ENCODE data around the gene ZCCHC24.

Gene ZCCHC24

DNA sequence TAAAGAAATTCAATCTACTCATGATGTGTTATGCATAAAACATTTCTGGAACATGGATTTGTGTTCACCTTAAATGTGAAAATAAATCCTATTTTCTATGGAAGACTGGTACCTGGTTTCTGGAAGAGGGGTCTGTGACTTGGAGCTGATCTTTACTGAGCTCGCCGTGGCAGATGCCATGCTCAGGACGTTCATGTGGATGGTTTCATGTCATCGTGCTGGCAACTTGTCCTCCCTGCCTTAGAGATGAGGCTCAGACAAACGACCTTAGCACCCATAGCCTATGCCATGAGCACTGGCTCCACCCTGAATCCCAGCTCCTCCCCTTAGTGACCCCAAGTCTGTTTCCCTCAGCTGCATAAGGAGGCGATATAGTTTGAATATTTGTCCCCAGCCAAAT is 90.8 kb downstream of the ZCCHC24 start:
- no peak overlapping the region for H3K23ac ChIP-seq (ENCODE audit: low read length)
- no peak overlapping the region for H3K27ac ChIP-seq (ENCODE audit: low read depth, low read length)
- H4K8ac ChIP-seq (ENCODE audit: low read depth, low read length), result no peak overlapping the region
- H3K36me3 ChIP-seq (ENCODE audit: control insufficient read depth in 1 of 2, insufficient read depth in 2 of 2, low read length in 2 of 2), result peaks cover 42 to 49% of the 10 kb centered on the region in 2 experiments
- no peak overlapping the region for H4K12ac ChIP-seq (ENCODE audit: low read depth, low read length)
- H3K4ac ChIP-seq (ENCODE audit: low read depth, low read length), result no peak overlapping the region
- no peak overlapping the region for H3K4me2 ChIP-seq (ENCODE audit: low read length)
- H3K14ac ChIP-seq (ENCODE audit: low read length), result no peak overlapping the region
- no peak overlapping the region for H2AK5ac ChIP-seq (ENCODE audit: low read length)
- no peak overlapping the region for H4K91ac ChIP-seq (ENCODE audit: low read depth, low read length)
- H3K27me3 ChIP-seq (ENCODE audit: insufficient read depth, low read length), result no peaks in the 10 kb centered on the region
- H3K18ac ChIP-seq (ENCODE audit: low read length), result no peak overlapping the region
- no peaks in the 10 kb centered on the region for H3K79me1 ChIP-seq (ENCODE audit: low read length)
- H3K9ac ChIP-seq (ENCODE audit: low read length), result no peak overlapping the region
- no peak overlapping the region for H2BK5ac ChIP-seq (ENCODE audit: low read depth, low read length, poor library complexity)
- WGBS (ENCODE audit: extremely low coverage, insufficient coverage, insufficient read length), result no CpG with 5 or more reads among the region's 6 CpGs
- H3K4me1 ChIP-seq (ENCODE audit: control insufficient read depth in 1 of 2, insufficient read depth in 2 of 2, low read length in 2 of 2), result no peaks in the 10 kb centered on the region
- no peak for DNase-seq
- no peak overlapping the region for H2BK12ac ChIP-seq (ENCODE audit: low read length)
- H3K79me2 ChIP-seq (ENCODE audit: control insufficient read depth, insufficient read depth, low read length, poor library complexity), result no peaks in the 10 kb centered on the region
- H3K9me3 ChIP-seq (ENCODE audit: insufficient read depth, low read depth, low read length), result peaks cover 3% of the 10 kb centered on the region
- no peak overlapping the region for H2AFZ ChIP-seq (ENCODE audit: insufficient read depth, low read length, poor library complexity)
- no peak overlapping the region for H2BK120ac ChIP-seq (ENCODE audit: insufficient read depth, low read length, poor library complexity)
- H3K4me3 ChIP-seq (ENCODE audit: low read depth, low read length), result no peak overlapping the region

DNA sequence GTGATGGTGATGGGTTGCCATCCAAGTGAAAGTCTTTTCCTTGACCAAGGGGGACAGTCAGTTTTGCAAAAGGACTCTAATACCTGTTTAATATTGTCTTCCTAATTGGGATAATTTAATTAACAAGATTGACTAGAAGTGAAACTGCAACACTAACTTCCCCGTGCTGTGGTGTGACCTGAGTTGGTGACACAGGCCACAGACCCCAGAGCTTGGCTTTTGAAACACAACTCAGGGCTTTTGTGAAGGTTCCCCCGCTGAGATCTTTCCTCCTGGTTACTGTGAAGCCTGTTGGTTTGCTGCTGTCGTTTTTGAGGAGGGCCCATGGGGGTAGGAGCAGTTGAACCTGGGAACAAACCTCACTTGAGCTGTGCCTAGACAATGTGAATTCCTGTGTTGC is 91.3 kb downstream of the ZCCHC24 start:
- WGBS (ENCODE audit: extremely low coverage, insufficient coverage, insufficient read length), result no CpG with 5 or more reads among the region's 3 CpGs
- H2AFZ ChIP-seq (ENCODE audit: insufficient read depth, low read length, poor library complexity), result no peak overlapping the region
- no peak overlapping the region for H2BK5ac ChIP-seq (ENCODE audit: low read depth, low read length, poor library complexity)
- H3K4ac ChIP-seq (ENCODE audit: low read depth, low read length), result no peak overlapping the region
- H2BK12ac ChIP-seq (ENCODE audit: low read length), result no peak overlapping the region
- no peak overlapping the region for H3K18ac ChIP-seq (ENCODE audit: low read length)
- no peaks in the 10 kb centered on the region for H3K27me3 ChIP-seq (ENCODE audit: insufficient read depth, low read length)
- H3K14ac ChIP-seq (ENCODE audit: low read length), result no peak overlapping the region
- no peak overlapping the region for H4K91ac ChIP-seq (ENCODE audit: low read depth, low read length)
- no peak overlapping the region for H3K23ac ChIP-seq (ENCODE audit: low read length)
- peaks cover 45 to 54% of the 10 kb centered on the region in 2 experiments for H3K36me3 ChIP-seq (ENCODE audit: control insufficient read depth in 1 of 2, insufficient read depth in 2 of 2, low read length in 2 of 2)
- no peak for DNase-seq
- no peak overlapping the region for H3K4me2 ChIP-seq (ENCODE audit: low read length)
- no peak overlapping the region for H3K27ac ChIP-seq (ENCODE audit: low read depth, low read length)
- no peak overlapping the region for H2AK5ac ChIP-seq (ENCODE audit: low read length)
- no peak overlapping the region for H2BK120ac ChIP-seq (ENCODE audit: insufficient read depth, low read length, poor library complexity)
- H3K9ac ChIP-seq (ENCODE audit: low read length), result no peak overlapping the region
- no peak overlapping the region for H3K4me3 ChIP-seq (ENCODE audit: low read depth, low read length)
- H3K4me1 ChIP-seq (ENCODE audit: control insufficient read depth in 1 of 2, insufficient read depth in 2 of 2, low read length in 2 of 2), result no peaks in the 10 kb centered on the region
- H3K79me2 ChIP-seq (ENCODE audit: control insufficient read depth, insufficient read depth, low read length, poor library complexity), result no peaks in the 10 kb centered on the region
- H4K12ac ChIP-seq (ENCODE audit: low read depth, low read length), result no peak overlapping the region
- no peak overlapping the region for H4K8ac ChIP-seq (ENCODE audit: low read depth, low read length)
- H3K79me1 ChIP-seq (ENCODE audit: low read length), result no peaks in the 10 kb centered on the region
- H3K9me3 ChIP-seq (ENCODE audit: insufficient read depth, low read depth, low read length), result peaks cover 3% of the 10 kb centered on the region

DNA sequence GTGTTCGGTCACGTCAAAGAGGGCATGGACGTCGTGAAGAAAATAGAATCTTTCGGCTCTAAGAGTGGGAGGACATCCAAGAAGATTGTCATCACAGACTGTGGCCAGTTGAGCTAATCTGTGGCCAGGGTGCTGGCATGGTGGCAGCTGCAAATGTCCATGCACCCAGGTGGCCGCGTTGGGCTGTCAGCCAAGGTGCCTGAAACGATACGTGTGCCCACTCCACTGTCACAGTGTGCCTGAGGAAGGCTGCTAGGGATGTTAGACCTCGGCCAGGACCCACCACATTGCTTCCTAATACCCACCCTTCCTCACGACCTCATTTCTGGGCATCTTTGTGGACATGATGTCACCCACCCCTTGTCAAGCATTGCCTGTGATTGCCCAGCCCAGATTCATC is 91.7 kb downstream of the ZCCHC24 start:
- no peak overlapping the region for H3K4me3 ChIP-seq (ENCODE audit: low read depth, low read length)

DNA sequence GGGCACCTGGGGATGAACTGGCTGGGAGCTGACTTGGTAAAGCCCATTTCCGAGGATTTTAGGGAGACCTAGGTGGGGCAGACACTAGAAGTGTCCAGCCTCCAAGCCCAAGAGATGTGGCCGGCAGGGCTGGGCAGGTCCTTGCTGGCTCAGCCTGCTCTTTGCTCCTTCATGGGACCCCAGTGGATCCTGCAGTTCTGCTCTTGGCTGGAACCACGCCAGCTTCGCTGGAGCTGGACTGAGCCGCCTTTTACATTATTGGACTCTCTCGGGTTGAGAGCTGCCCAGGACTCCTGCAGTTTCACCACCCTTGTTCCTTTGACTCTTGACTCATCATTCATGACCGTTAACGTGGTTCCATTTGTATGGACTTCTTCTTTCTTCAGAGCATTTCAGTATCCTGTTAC is 92.4 kb downstream of the ZCCHC24 start:
- Histone ChIP-seq H3K4me1 (ENCODE audit: control insufficient read depth in 1 of 2, insufficient read depth in 2 of 2, low read length in 2 of 2) (peaks cover 2 to 6% of the 10 kb centered on the region in 2 experiments), H3K18ac (ENCODE audit: low read length) (no peak overlapping the region), H3K4ac (ENCODE audit: low read depth, low read length) (no peak overlapping the region), H2BK120ac (ENCODE audit: insufficient read depth, low read length, poor library complexity) (no peak overlapping the region), H4K8ac (ENCODE audit: low read depth, low read length) (no peak overlapping the region), H3K79me2 (ENCODE audit: control insufficient read depth, insufficient read depth, low read length, poor library complexity) (peaks cover 2% of the 10 kb centered on the region), H2BK5ac (ENCODE audit: low read depth, low read length, poor library complexity) (no peak overlapping the region), H3K79me1 (ENCODE audit: low read length) (no peaks in the 10 kb centered on the region), H3K14ac (ENCODE audit: low read length) (no peak overlapping the region), H2AK5ac (ENCODE audit: low read length) (no peak overlapping the region), H3K4me2 (ENCODE audit: low read length) (no peak overlapping the region), H3K9me3 (ENCODE audit: insufficient read depth, low read depth, low read length) (peaks cover 3% of the 10 kb centered on the region), H4K12ac (ENCODE audit: low read depth, low read length) (no peak overlapping the region), H3K4me3 (ENCODE audit: low read depth, low read length) (no peak overlapping the region), H4K91ac (ENCODE audit: low read depth, low read length) (no peak overlapping the region), H2AFZ (ENCODE audit: insufficient read depth, low read length, poor library complexity) (no peak overlapping the region), H3K27ac (ENCODE audit: low read depth, low read length) (no peak overlapping the region), H3K27me3 (ENCODE audit: insufficient read depth, low read length) (no peaks in the 10 kb centered on the region), H3K23ac (ENCODE audit: low read length) (no peak overlapping the region), H2BK12ac (ENCODE audit: low read length) (no peak overlapping the region), H3K36me3 (ENCODE audit: control insufficient read depth in 1 of 2, insufficient read depth in 2 of 2, low read length in 2 of 2) (peaks cover 45 to 58% of the 10 kb centered on the region in 2 experiments), H3K9ac (ENCODE audit: low read length) (no peak overlapping the region)
- no CpG with 5 or more reads among the region's 8 CpGs for whole genome bisulfite sequencing (ENCODE audit: extremely low coverage, insufficient coverage, insufficient read length)
- DNase-seq, result no peak

More for the DNA sequence above, 91.7 kb downstream of the ZCCHC24 start:
- Histone ChIP-seq H2AFZ (ENCODE audit: insufficient read depth, low read length, poor library complexity) (no peak overlapping the region), H4K8ac (ENCODE audit: low read depth, low read length) (no peak overlapping the region), H3K4ac (ENCODE audit: low read depth, low read length) (no peak overlapping the region), H2BK5ac (ENCODE audit: low read depth, low read length, poor library complexity) (no peak overlapping the region), H4K12ac (ENCODE audit: low read depth, low read length) (no peak overlapping the region), H3K23ac (ENCODE audit: low read length) (no peak overlapping the region), H3K79me2 (ENCODE audit: control insufficient read depth, insufficient read depth, low read length, poor library complexity) (no peaks in the 10 kb centered on the region), H3K14ac (ENCODE audit: low read length) (no peak overlapping the region), H4K91ac (ENCODE audit: low read depth, low read length) (no peak overlapping the region), H3K27me3 (ENCODE audit: insufficient read depth, low read length) (no peaks in the 10 kb centered on the region), H2BK12ac (ENCODE audit: low read length) (no peak overlapping the region), H3K9ac (ENCODE audit: low read length) (no peak overlapping the region), H2BK120ac (ENCODE audit: insufficient read depth, low read length, poor library complexity) (no peak overlapping the region), H3K4me1 (ENCODE audit: control insufficient read depth in 1 of 2, insufficient read depth in 2 of 2, low read length in 2 of 2) (no peaks in the 10 kb centered on the region), H3K27ac (ENCODE audit: low read depth, low read length) (no peak overlapping the region), H3K79me1 (ENCODE audit: low read length) (no peaks in the 10 kb centered on the region), H3K4me2 (ENCODE audit: low read length) (no peak overlapping the region), H2AK5ac (ENCODE audit: low read length) (no peak overlapping the region), H3K18ac (ENCODE audit: low read length) (no peak overlapping the region), H3K36me3 (ENCODE audit: control insufficient read depth in 1 of 2, insufficient read depth in 2 of 2, low read length in 2 of 2) (peaks cover 45 to 58% of the 10 kb centered on the region in 2 experiments), H3K9me3 (ENCODE audit: insufficient read depth, low read depth, low read length) (peaks cover 3% of the 10 kb centered on the region)
- WGBS (ENCODE audit: extremely low coverage, insufficient coverage, insufficient read length), result no CpG with 5 or more reads among the region's 11 CpGs
- DNase-seq, result no peak

All from trophoblast cell (in vitro differentiated cells and primary cell).